Glutamatergic neuron (in vitro differentiated cells): ENCODE measurements around the gene UBD. TPM values are rescaled to one million over a fixed set of nuclear protein-coding genes. Genes with fewer than 3 reads are reported as not detected.

Source experiments
- DNase-seq: peaks from one replicate; pipeline ENCODE4 v3.0.0; 2022
- H3K27ac Mint-ChIP-seq: one replicate; pipeline ENCODE4 v1.8.0; 2020; ENCODE audit warnings: mild to moderate bottlenecking, mixed read lengths, inconsistent platforms; ENCODE audit not compliant: unreplicated experiment
- H3K27me3 Mint-ChIP-seq: one replicate; pipeline ENCODE4 v1.8.0; 2020; ENCODE audit warnings: mild to moderate bottlenecking, moderate library complexity, mixed read lengths, inconsistent platforms; ENCODE audit not compliant: unreplicated experiment
- H3K36me3 Mint-ChIP-seq: one replicate; pipeline ENCODE4 v1.8.0; 2020; ENCODE audit warnings: mild to moderate bottlenecking, mixed read lengths, inconsistent platforms; ENCODE audit not compliant: unreplicated experiment
- H3K4me1 Mint-ChIP-seq: one replicate; pipeline ENCODE4 v1.8.0; 2020; ENCODE audit warnings: mild to moderate bottlenecking, low read depth, mixed read lengths, inconsistent platforms; ENCODE audit not compliant: unreplicated experiment
- H3K4me3 Mint-ChIP-seq: one replicate; pipeline ENCODE4 v1.8.0; 2020; ENCODE audit warnings: mild to moderate bottlenecking, mixed read lengths, inconsistent platforms; ENCODE audit not compliant: unreplicated experiment
- H3K9me3 Mint-ChIP-seq: one replicate; pipeline ENCODE4 v1.8.0; 2020; ENCODE audit warnings: mild to moderate bottlenecking, moderate library complexity, mixed read lengths, inconsistent platforms; ENCODE audit not compliant: unreplicated experiment
- total RNA-seq: library from RNA; stranded (reverse); fragmentation: NEBNext Ultra II Directional; extraction: Animal tissue kit (Norgen Biotek cat#: 25700); gene quantifications from one replicate; pipeline ENCODE4 v1.2.1, GENCODE V29; 2021; ENCODE audit not compliant: unreplicated experiment
- TF ChIP-seq, protein P1 (sequence below): fragments of 200-600 bp; sonication (generic); IDR thresholded peaks from one replicate; pipeline ENCODE4 v1.5.0; 2021; ENCODE audit not compliant: partially characterized antibody, unreplicated experiment

The UBD gene
- total RNA-seq, 1 donor from 2014 or later = not detected

DNA sequence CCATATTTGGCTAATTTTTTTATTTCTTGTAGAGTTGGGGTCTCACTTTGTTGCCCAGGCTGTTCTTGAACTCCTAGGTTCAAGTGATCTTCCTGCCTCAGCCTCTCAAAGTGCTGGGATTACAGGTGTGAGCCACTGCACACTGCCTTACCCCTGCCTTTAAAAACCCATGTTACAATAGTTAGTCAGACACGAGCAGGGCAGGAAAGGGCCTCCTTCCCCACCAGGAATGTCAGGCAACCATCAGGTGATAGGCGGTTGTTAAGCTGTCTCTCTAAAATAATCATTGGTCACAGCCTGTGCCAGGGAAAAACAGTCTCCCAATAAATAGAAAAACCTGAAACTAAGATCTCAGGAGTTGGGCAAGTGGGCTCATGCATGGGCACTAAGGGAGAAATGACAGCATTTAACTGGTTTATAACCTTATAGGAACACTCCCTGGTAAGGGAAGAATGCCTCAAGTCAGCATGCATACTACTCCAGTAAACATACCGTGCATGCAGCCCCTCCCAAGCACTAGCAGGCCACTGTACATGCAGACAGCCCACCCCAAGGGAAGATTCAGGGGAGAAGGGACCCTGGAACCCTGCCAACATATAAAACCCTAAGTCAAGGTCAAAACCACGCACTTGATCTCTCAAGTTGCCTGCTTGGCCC lies 33.8 kb upstream of the UBD start:
- Mint-ChIP-seq H3K4me3 (no peak overlapping the region), H3K9me3 (peaks cover 4% of the 10 kb centered on the region), H3K27ac (no peak overlapping the region), H3K27me3 (no peaks in the 10 kb centered on the region), H3K4me1 (no peaks in the 10 kb centered on the region), H3K36me3 (no peaks in the 10 kb centered on the region)
- DNase-seq = no peak
- TF ChIP-seq, protein P1, sequence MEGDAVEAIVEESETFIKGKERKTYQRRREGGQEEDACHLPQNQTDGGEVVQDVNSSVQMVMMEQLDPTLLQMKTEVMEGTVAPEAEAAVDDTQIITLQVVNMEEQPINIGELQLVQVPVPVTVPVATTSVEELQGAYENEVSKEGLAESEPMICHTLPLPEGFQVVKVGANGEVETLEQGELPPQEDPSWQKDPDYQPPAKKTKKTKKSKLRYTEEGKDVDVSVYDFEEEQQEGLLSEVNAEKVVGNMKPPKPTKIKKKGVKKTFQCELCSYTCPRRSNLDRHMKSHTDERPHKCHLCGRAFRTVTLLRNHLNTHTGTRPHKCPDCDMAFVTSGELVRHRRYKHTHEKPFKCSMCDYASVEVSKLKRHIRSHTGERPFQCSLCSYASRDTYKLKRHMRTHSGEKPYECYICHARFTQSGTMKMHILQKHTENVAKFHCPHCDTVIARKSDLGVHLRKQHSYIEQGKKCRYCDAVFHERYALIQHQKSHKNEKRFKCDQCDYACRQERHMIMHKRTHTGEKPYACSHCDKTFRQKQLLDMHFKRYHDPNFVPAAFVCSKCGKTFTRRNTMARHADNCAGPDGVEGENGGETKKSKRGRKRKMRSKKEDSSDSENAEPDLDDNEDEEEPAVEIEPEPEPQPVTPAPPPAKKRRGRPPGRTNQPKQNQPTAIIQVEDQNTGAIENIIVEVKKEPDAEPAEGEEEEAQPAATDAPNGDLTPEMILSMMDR = no peak

DNA sequence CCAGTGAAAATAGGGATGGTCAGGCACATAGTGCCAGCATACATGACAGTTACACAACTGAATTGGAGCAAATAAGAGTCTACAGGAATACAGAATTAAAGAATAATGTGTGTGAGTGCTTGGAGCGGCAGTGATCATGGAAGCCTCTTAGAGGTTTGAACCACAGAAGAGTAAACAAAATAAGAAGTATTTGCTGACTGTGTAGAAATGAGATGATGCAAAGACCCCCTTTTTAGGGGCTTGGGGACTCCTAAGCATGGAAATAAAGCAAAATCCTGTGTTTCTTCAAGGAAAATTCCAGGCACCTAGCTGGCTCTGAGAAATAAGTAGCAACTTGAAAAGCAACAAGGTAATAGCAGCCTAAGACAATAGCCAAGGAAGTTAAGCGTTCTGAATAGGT lies 32.1 kb upstream of the UBD start:
- DNase-seq = no peak
- Mint-ChIP-seq H3K9me3 (peaks cover 4% of the 10 kb centered on the region), H3K27me3 (no peaks in the 10 kb centered on the region), H3K4me1 (no peaks in the 10 kb centered on the region), H3K27ac (no peak overlapping the region), H3K36me3 (no peaks in the 10 kb centered on the region), H3K4me3 (no peak overlapping the region)
- TF ChIP-seq, protein P1 = no peak

DNA sequence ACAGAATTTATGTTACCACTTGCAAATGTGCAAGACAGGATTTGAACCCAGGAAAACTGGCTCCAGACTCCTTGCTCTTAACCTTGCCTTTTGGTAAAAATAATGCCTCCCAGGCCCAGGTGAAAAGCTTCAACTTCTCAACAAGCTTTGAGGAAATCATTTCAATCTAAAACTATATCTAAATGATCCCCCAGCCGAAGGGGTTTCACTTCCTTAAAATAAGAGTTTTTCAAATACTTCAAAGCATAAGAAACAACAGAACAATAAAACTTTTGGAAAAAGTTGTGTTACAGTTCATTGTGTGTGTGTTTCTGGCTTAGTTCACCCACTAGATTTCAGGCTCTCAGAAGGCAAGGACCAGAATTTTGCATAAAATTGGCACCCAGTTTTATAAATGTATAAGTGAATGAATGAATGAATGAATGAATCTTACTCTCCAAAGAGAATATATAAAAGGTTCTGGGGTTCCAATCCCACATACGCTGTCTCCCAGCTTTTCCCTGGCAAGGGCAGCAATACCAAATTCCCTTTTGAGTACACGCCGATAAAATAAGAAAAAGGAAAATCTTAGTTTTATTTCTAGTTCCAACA lies 30.8 kb upstream of the UBD start:
- no peaks in the 10 kb centered on the region for H3K4me1 Mint-ChIP-seq
- TF ChIP-seq, protein P1 = no peak
- no peak for DNase-seq
- H3K27ac Mint-ChIP-seq = no peak overlapping the region
- no peaks in the 10 kb centered on the region for H3K27me3 Mint-ChIP-seq
- H3K9me3 Mint-ChIP-seq = peaks cover 4% of the 10 kb centered on the region
- no peak overlapping the region for H3K4me3 Mint-ChIP-seq
- no peaks in the 10 kb centered on the region for H3K36me3 Mint-ChIP-seq

DNA sequence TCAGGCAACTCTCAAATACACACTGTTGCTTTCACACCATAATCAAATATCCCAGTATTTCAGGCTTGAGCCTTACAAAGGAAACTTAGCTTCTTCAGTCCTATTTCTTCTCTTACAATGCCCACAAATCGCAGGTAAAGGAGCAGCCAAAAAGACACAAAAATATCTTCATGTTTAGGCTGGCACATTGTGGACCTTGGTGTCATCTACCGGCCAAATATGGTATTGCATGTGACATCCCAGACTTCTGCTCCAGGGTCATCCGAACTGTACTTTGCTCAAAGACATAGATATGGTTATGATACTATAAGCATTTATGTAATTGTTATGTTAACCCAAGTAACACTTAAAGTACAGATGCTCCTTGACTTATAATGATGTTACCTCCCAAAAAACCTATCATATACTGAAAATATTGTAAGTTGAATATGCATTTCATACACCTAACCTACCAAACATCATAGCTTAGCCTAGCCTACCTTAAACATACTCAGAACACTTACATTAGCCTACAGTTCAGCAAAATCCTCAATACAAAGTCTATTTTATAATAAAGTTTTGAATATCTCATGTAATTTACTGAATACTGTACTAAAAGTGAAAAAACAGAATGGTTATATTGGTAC lies 30.0 kb upstream of the UBD start:
- peaks cover 2% of the 10 kb centered on the region for H3K9me3 Mint-ChIP-seq
- no peaks in the 10 kb centered on the region for H3K36me3 Mint-ChIP-seq
- H3K27ac Mint-ChIP-seq = no peak overlapping the region
- DNase-seq = peak; percentile 58
- TF ChIP-seq, protein P1 = peak; percentile 96
- H3K4me1 Mint-ChIP-seq = no peaks in the 10 kb centered on the region
- H3K27me3 Mint-ChIP-seq = no peaks in the 10 kb centered on the region
- no peak overlapping the region for H3K4me3 Mint-ChIP-seq

DNA sequence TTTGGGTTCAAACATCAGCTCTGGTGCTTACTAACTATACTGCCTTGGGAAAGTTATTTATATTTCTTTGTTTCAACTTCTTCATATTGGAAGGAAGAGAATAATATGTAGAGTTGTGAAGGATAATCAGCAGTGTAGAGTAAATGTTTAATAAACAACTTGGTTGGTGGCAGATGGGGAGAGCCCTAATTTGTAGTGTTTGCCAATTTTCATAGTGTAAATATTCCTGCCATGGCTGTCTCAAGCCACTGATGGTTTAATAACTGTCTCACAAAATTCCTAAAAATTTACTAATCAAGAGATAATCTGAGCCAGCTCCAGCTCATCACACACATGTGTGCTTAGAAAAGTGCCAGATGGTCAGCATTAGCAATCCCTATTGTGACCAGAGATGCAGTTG lies 25.3 kb upstream of the UBD start, which contains the start of gene OR2H2:
Gene OR2H2, plus strand, starts transcription at position 301 of the 400 bp plus-strand sequence. CDS start 2,824 bp downstream, outside the sequence.
- DNase-seq = no peak
- Mint-ChIP-seq H3K4me1 (no peaks in the 10 kb centered on the region), H3K9me3 (peaks cover 2% of the 10 kb centered on the region), H3K27me3 (no peaks in the 10 kb centered on the region), H3K36me3 (no peaks in the 10 kb centered on the region), H3K4me3 (no peak within 1 kb of the TSS), H3K27ac (no peak within 1 kb of the TSS)
- TF ChIP-seq, protein P1 = no peak
